ENCODE data around the gene NEK11. TPM values are rescaled to one million over a fixed set of nuclear protein-coding genes. Genes with fewer than 3 reads are reported as not detected.
A peak's percentile ranks its signal among the peaks of the same experiment; 100 is the strongest.

Gene NEK11
- total and polyA plus RNA-seq, 9 of the 15 experiments (the other 6 are each of a cell fraction or from before 2014, with no cell fraction given), result 0.28 to 1.5 (median 0.87) TPM

GRCh38 chr3:131072099-131072559, 45.5 kb downstream of the NEK11 start (continued):
- no peak for TF ChIP-seq RNF2 (IDR thresholded peaks at IDR 0.05)
- no peak for TF ChIP-seq TAF1 (IDR thresholded peaks at IDR 0.05; ENCODE audit: control insufficient read depth, extremely low read depth, insufficient read depth, low read length, severe bottlenecking)
- 0 out of 2 replicates have a peak, but pooled peaks have one; percentile 11 for TF ChIP-seq REST (IDR thresholded peaks at IDR 0.05; ENCODE audit: borderline replicate concordance)
- no peak for TF ChIP-seq REST (CRISPR knock-in tag; IDR thresholded peaks at IDR 0.05; ENCODE audit: low read depth)
- TF ChIP-seq SRSF3 (IDR thresholded peaks at IDR 0.05; ENCODE audit: insufficient read depth, low read length), result no peak
- TF ChIP-seq ELF2 (CRISPR knock-in tag; IDR thresholded peaks at IDR 0.05), result no peak
- no peak for TF ChIP-seq ZNF830 (CRISPR knock-in tag; IDR thresholded peaks at IDR 0.05)
- TF ChIP-seq ZNF12 (CRISPR knock-in tag; IDR thresholded peaks at IDR 0.05), result no peak
- peak; percentile 29; the same call in 1 of the 2 replicates for TF ChIP-seq ZBTB12 (CRISPR knock-in tag; IDR thresholded peaks at IDR 0.05)
- peak; percentile 64; the same call in 1 of the 2 replicates for TF ChIP-seq ZNF583 (CRISPR knock-in tag; IDR thresholded peaks at IDR 0.05)
- peak; percentile 21 for TF ChIP-seq ZNF239 (CRISPR knock-in tag; IDR thresholded peaks at IDR 0.05)
- TF ChIP-seq PHF21A (IDR thresholded peaks at IDR 0.05; ENCODE audit: borderline replicate concordance, low read depth), result no peak
- TF ChIP-seq ZNF175 (CRISPR knock-in tag; IDR thresholded peaks at IDR 0.05; ENCODE audit: low read depth), result peak; percentile 92
- TF ChIP-seq MEF2D (tag; conservative IDR thresholded peaks at IDR 0.05; ENCODE audit: low read depth), result peak; percentile 60
- TF ChIP-seq ARNT (IDR thresholded peaks at IDR 0.05), result peak in 1 of 2 experiments; percentile 14; a peak in 1 of 4 replicates
- TF ChIP-seq SMAD4 (CRISPR knock-in tag; conservative IDR thresholded peaks at IDR 0.05), result 0 out of 2 replicates have a peak, but pooled peaks have one; percentile 38
- TF ChIP-seq HBP1 (CRISPR knock-in tag; IDR thresholded peaks at IDR 0.05), result no peak
- no peak for TF ChIP-seq E2F4 (CRISPR knock-in tag; IDR thresholded peaks at IDR 0.05; ENCODE audit: low read depth)
